ENCODE results near the gene INCENP.

- TF ChIP-seq, protein P1, sequence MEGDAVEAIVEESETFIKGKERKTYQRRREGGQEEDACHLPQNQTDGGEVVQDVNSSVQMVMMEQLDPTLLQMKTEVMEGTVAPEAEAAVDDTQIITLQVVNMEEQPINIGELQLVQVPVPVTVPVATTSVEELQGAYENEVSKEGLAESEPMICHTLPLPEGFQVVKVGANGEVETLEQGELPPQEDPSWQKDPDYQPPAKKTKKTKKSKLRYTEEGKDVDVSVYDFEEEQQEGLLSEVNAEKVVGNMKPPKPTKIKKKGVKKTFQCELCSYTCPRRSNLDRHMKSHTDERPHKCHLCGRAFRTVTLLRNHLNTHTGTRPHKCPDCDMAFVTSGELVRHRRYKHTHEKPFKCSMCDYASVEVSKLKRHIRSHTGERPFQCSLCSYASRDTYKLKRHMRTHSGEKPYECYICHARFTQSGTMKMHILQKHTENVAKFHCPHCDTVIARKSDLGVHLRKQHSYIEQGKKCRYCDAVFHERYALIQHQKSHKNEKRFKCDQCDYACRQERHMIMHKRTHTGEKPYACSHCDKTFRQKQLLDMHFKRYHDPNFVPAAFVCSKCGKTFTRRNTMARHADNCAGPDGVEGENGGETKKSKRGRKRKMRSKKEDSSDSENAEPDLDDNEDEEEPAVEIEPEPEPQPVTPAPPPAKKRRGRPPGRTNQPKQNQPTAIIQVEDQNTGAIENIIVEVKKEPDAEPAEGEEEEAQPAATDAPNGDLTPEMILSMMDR (IDR thresholded peaks at IDR 0.05) = no peak
- TF ChIP-seq, protein P2, sequence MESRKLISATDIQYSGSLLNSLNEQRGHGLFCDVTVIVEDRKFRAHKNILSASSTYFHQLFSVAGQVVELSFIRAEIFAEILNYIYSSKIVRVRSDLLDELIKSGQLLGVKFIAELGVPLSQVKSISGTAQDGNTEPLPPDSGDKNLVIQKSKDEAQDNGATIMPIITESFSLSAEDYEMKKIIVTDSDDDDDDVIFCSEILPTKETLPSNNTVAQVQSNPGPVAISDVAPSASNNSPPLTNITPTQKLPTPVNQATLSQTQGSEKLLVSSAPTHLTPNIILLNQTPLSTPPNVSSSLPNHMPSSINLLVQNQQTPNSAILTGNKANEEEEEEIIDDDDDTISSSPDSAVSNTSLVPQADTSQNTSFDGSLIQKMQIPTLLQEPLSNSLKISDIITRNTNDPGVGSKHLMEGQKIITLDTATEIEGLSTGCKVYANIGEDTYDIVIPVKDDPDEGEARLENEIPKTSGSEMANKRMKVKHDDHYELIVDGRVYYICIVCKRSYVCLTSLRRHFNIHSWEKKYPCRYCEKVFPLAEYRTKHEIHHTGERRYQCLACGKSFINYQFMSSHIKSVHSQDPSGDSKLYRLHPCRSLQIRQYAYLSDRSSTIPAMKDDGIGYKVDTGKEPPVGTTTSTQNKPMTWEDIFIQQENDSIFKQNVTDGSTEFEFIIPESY (IDR thresholded peaks at IDR 0.05; ENCODE audit: borderline replicate concordance, low read depth) = no peak
These were observed 18.2 kb downstream of the INCENP start for GRCh38 chr11:62142043-62142375.

Measured in SK-N-SH (cell line).